Uterus (tissue), 4 donors: Measurements from ENCODE around the gene BCL2L1. TPM values are rescaled to one million over a fixed set of nuclear protein-coding genes. Genes with fewer than 3 reads are reported as not detected.

Experiments used
- DNase-seq, 2 donors: peaks; one replicate each; pipeline ENCODE4 v3.0.0-alpha.2; 2019 to 2020
- H3K27ac ChIP-seq, 2 donors: fragments of 200-600 bp; sonication (generic); 1 replicate in 1 of 2; 2 replicates in 1 of 2; pipeline ENCODE4 v1.5.1; 2016 to 2018
- H3K27me3 ChIP-seq, 2 donors: fragments of 200-600 bp; sonication (generic); one replicate each; pipeline ENCODE4 v1.5.1; 2018 to 2019; ENCODE audit warnings: control low read depth in 1 of 2
- H3K36me3 ChIP-seq, 2 donors: fragments of 200-600 bp; sonication (generic); one replicate each; pipeline ENCODE4 v1.5.1; 2019; ENCODE audit warnings: control low read depth in 1 of 2
- H3K4me1 ChIP-seq, 2 donors: fragments of 200-600 bp; sonication (generic); one replicate each; pipeline ENCODE4 v1.5.1; 2018 to 2019; ENCODE audit warnings: control low read depth in 1 of 2
- H3K4me3 ChIP-seq, 2 donors: fragments of 200-600 bp; sonication (generic); 1 replicate in 1 of 2; 2 replicates in 1 of 2; pipeline ENCODE4 v1.5.1; 2018 to 2019; ENCODE audit warnings: mild to moderate bottlenecking in 1 of 2
- H3K9me3 ChIP-seq, 2 donors: fragments of 200-600 bp; sonication (generic); one replicate each; pipeline ENCODE4 v1.5.1; 2019; ENCODE audit warnings: control low read depth in 1 of 2
- POLR2A ChIP-seq, 2 donors: fragments of 450-650 bp; IDR thresholded peaks; one replicate each; pipeline ENCODE4 v1.6.1; 2016; ENCODE audit warnings: antibody characterized with exemption in 2 of 2, mild to moderate bottlenecking in 1 of 2, moderate library complexity in 1 of 2
- intact Hi-C: fragments of 100-400 bp; cut with DNase I; formaldehyde crosslinking; loops from one replicate; pipeline ENCODE4 v1.15.1; 2023; ENCODE audit warnings: low total_unique reads
- total RNA-seq, 4 donors: library from RNA; depleted of rRNA in 3 of 4; stranded (reverse); fragments of >200 nt in 3 of 4; gene quantifications; one replicate each; pipeline versions ENCODE4 v1.1.0 to v1.2.4, GENCODE V29; 2014 to 2023
- TF ChIP-seq, protein P1 (sequence below), 4 experiments: fragments of 200-600 bp in 2 of 4; fragments of 450-650 bp in 2 of 4; sonication (generic) in 2 of 4; IDR thresholded peaks; one replicate each; pipeline ENCODE4 v1.5.1; 2016 to 2019; ENCODE audit warnings: antibody characterized with exemption in 4 of 4, mild to moderate bottlenecking in 2 of 4, moderate library complexity in 1 of 4
- donor health status: DM: yes; HTN: yes; CAD: no.

The BCL2L1 gene
- total RNA-seq, 4 donors from 2014 or later, result 35.0 to 113 (median 57.4) TPM

DNA sequence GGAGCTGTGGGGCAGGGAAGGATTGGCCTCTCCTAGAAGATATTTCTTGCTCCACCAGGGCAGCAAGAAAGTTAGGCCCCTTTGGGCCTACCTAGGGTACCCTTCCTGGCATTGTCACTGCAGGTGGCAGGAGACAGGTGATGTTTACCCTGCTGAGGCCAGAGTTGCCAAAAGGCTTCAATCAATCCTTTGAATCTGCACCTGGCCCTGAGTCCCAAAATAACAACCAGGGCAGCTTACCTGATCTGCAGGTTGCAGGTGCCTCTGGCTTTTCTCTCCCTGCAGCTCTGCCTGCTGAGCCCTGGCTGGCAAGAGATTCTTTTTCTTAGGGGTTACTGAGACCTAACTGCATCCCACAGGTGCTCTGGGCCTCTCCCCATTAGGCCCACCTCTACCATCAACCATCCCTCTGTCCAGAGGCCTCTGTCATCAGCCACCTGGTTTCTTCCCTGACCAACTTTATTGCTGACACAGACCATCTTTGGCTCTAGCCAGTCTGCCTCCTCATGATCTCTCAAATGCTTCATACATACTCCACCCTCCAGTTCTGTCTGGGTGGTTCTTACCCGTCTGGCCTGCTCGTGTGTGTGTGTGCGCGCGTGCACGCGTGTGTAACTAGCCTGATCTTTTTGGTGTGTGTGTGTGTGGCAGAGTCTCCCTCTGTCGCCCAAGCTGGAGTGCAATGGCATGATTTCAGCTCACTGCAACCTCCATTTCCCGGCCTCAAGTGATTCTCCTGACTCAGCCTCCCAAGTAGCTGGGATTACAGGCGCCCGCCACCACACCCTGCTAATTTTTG lies 13.7 kb downstream of the BCL2L1 start:
- intact Hi-C loops, result no loop called here
- Histone ChIP-seq H3K36me3 (no peaks in the 10 kb centered on the region), H3K27ac (peak overlapping the region; percentile 2 to 41), H3K27me3 (no peaks in the 10 kb centered on the region), H3K4me3 (no peak overlapping the region), H3K9me3 (no peaks in the 10 kb centered on the region), H3K4me1 (peaks cover 0 to 6% of the 10 kb centered on the region in 2 donors)
- no peak for DNase-seq
- TF ChIP-seq POLR2A (IDR thresholded peaks at IDR 0.05), result no peak
- TF ChIP-seq, protein P1, sequence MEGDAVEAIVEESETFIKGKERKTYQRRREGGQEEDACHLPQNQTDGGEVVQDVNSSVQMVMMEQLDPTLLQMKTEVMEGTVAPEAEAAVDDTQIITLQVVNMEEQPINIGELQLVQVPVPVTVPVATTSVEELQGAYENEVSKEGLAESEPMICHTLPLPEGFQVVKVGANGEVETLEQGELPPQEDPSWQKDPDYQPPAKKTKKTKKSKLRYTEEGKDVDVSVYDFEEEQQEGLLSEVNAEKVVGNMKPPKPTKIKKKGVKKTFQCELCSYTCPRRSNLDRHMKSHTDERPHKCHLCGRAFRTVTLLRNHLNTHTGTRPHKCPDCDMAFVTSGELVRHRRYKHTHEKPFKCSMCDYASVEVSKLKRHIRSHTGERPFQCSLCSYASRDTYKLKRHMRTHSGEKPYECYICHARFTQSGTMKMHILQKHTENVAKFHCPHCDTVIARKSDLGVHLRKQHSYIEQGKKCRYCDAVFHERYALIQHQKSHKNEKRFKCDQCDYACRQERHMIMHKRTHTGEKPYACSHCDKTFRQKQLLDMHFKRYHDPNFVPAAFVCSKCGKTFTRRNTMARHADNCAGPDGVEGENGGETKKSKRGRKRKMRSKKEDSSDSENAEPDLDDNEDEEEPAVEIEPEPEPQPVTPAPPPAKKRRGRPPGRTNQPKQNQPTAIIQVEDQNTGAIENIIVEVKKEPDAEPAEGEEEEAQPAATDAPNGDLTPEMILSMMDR (IDR thresholded peaks at IDR 0.05), result no peak

DNA sequence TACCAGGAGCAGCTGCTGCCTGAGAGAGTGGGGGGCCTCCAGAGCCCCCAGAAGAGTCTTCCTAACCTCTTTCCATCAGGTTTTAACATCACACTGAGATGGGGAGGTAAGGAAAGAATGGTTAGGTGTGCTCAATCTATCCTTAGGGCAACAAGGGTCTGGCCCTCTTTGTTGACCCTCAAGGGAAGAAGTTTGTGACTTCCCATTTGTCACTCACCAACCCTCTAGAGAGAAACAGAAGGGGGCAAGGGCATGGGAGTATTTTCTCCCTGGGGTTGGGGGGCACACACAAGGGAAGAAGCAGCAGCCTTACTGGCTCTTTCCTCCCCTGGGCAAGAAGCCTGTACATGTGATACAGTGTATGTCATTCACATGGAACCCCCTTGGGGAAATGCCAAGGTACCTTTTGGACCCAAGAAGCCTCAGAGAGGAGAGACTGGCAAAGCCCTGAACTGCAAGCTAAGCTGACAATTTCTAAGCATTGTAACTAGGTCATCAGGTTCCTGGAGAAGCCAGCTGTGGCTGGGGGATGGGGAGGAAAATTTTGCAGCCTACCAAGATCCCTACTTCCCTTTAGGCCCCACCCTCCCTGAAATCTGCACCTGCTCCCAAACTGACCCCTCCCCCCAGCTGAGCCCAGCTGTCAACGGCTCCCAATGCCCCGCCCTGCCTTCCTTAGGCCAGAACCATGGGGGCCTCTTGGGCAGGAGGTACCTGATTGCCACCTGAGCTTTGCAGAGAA lies 14.5 kb downstream of the BCL2L1 start:
- Histone ChIP-seq H3K36me3 (no peaks in the 10 kb centered on the region), H3K9me3 (no peaks in the 10 kb centered on the region), H3K4me3 (no peak overlapping the region), H3K27me3 (no peaks in the 10 kb centered on the region), H3K4me1 (peaks cover 0 to 2% of the 10 kb centered on the region in 2 donors), H3K27ac (peak overlapping the region; percentile 2 to 41)
- no peak for DNase-seq
- TF ChIP-seq POLR2A (IDR thresholded peaks at IDR 0.05), result no peak
- TF ChIP-seq, protein P1 (IDR thresholded peaks at IDR 0.05), result no peak
- intact Hi-C loops, result no loop called here

DNA sequence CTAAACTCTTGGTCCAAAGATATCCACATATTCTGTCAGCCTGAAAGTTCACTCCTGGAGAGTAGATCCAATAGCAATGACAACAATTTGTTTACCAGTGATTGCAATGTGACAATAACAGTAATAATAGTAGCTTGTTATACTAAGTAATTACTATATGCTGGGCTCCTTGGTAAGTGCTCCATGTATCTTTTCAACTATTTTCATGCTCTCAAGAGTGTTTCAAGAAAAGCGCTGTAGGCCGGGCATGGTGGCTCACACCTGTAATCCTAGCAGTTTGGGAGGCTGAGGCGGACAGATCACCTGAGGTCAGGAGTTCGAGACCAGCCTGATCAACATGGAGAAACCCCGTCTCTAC lies 15.4 kb downstream of the BCL2L1 start:
- H3K9me3 ChIP-seq, result no peaks in the 10 kb centered on the region
- H3K4me3 ChIP-seq, result no peak overlapping the region
- H3K4me1 ChIP-seq, result no peaks in the 10 kb centered on the region
- no peaks in the 10 kb centered on the region for H3K36me3 ChIP-seq
- no peak overlapping the region for H3K27ac ChIP-seq
- DNase-seq, result no peak
- no peaks in the 10 kb centered on the region for H3K27me3 ChIP-seq
- intact Hi-C loops, result no loop called here
- TF ChIP-seq, protein P1 (IDR thresholded peaks at IDR 0.05), result no peak
- no peak for TF ChIP-seq POLR2A (IDR thresholded peaks at IDR 0.05)

DNA sequence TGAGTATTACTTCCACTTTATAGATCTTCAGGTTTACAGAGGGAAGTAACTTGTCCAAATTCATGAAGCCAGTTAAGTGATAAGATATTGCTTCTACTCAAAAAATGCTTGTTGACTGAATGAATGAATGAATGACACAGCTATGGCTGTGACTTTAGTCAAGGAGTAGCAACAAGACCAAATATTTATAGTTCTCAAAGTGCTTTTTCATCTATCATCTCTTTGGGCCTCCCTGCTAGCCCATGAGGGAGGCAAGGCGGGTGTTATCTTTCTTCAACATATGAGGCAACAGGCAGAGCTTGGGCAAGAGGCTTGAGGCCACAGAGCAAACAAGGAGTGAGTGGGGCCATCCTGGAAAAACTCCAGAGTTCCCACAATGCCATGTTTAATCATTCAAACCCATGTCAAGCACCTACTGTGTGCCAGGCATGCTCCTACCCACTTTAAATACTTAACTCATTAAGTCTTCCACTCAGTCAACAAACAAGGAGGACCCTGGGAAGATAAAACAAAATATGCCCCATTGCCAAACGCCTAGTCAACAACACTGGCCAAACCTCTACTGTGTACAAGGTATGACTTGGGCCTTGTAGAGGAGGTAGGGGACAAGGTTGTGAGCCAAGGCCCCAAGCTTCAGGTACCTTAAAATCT lies 15.9 kb downstream of the BCL2L1 start:
- Histone ChIP-seq H3K9me3 (no peaks in the 10 kb centered on the region), H3K4me1 (no peaks in the 10 kb centered on the region), H3K27ac (no peak overlapping the region), H3K36me3 (no peaks in the 10 kb centered on the region), H3K27me3 (no peaks in the 10 kb centered on the region), H3K4me3 (no peak overlapping the region)
- intact Hi-C loops, result no loop called here
- DNase-seq, result no peak
- TF ChIP-seq POLR2A (IDR thresholded peaks at IDR 0.05), result no peak
- TF ChIP-seq, protein P1 (IDR thresholded peaks at IDR 0.05), result no peak
